ENCODE data around the gene UPK3A.

DNA sequence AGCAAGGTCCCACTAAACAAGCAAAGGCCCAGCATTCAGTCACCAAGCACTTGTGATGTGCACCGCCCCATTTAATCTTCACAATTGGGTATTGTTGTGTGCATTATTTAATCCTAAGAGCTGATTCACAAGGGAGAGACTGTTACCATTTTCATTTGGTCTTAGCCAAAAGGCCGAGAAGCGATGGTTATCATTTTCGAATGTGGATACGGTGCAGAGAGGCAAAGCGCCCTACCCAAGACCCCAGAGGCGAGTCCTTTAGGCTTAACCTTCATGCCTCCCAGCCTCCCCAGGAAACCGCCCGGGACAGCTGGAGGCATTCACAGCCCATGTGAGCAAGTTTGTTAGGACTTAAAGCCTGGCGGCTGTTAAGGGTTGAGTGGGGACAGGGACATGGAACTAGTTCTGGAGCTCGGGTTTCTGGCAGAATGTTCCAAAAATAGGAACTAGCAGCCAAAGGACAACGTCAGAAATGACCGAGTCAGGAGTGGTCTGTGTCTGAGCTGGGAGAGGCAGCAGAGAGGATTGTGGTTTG is 13.0 kb upstream of the UPK3A start:
- TF ChIP-seq, protein P1, sequence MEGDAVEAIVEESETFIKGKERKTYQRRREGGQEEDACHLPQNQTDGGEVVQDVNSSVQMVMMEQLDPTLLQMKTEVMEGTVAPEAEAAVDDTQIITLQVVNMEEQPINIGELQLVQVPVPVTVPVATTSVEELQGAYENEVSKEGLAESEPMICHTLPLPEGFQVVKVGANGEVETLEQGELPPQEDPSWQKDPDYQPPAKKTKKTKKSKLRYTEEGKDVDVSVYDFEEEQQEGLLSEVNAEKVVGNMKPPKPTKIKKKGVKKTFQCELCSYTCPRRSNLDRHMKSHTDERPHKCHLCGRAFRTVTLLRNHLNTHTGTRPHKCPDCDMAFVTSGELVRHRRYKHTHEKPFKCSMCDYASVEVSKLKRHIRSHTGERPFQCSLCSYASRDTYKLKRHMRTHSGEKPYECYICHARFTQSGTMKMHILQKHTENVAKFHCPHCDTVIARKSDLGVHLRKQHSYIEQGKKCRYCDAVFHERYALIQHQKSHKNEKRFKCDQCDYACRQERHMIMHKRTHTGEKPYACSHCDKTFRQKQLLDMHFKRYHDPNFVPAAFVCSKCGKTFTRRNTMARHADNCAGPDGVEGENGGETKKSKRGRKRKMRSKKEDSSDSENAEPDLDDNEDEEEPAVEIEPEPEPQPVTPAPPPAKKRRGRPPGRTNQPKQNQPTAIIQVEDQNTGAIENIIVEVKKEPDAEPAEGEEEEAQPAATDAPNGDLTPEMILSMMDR (IDR thresholded peaks at IDR 0.05; ENCODE audit: borderline replicate concordance, extremely low read depth, low read length, poor library complexity, severe bottlenecking), result no peak
- no peak for TF ChIP-seq EZH2 (IDR thresholded peaks at IDR 0.05; ENCODE audit: borderline replicate concordance, low read depth, low read length, severe bottlenecking)

All from DND-41 (cell line).